Heart left ventricle (tissue), 13 donors: Measurements from ENCODE around the gene SCARB1.

Experiments
- POLR2A ChIP-seq, 2 donors: fragments of 450-650 bp; IDR thresholded peaks; one replicate each; pipeline ENCODE4 v1.6.1; 2017; ENCODE audit warnings: antibody characterized with exemption in 2 of 2, mild to moderate bottlenecking in 2 of 2, moderate library complexity in 2 of 2
- TF ChIP-seq, protein P1 (sequence below), 12 donors: fragments of 200-600 bp; sonication (generic) in 4 of 12; IDR thresholded peaks; one replicate each; pipeline versions ENCODE4 v1.5.0 to v1.8.0; 2018 to 2022; ENCODE audit warnings: antibody characterized with exemption in 12 of 12, mild to moderate bottlenecking in 5 of 12
- donor health status: ischemic (EF 13 %, LVEDD 7.1; RV severe dilation, severe dysfunction).
- donor health status: DM: no; HTN: yes; CAD: no.
- donor health status: DM: no; HTN: no; CAD: no.
- donor health status: ischemic (EF 25% LVEDD 6.9; RV normal size, moderate dysfunction).
- donor health status: ischemic (EF 25% LVEDD 5.7; RV mildly dilated, moderate dysfunction).
- donor health status: ischemic (EF 35%, LVEDD 5.7; RV mildly dilated, moderate dysfunction).
- donor health status: nonischemic (EF 11% LVEDD 7.7; RV severe dilation, severe dysfunction).
- donor health status: DM: yes; HTN: yes; CAD: no.
- donor health status: PGD.
- donor health status: ischemic (EF 29% LVEDD 5.4; RV normal size, mild dysfunction).
- donor health status: nonischemic (EF 23%, LVEDD 6.1; RV moderate dilation, normal function).

- TF ChIP-seq, protein P1, sequence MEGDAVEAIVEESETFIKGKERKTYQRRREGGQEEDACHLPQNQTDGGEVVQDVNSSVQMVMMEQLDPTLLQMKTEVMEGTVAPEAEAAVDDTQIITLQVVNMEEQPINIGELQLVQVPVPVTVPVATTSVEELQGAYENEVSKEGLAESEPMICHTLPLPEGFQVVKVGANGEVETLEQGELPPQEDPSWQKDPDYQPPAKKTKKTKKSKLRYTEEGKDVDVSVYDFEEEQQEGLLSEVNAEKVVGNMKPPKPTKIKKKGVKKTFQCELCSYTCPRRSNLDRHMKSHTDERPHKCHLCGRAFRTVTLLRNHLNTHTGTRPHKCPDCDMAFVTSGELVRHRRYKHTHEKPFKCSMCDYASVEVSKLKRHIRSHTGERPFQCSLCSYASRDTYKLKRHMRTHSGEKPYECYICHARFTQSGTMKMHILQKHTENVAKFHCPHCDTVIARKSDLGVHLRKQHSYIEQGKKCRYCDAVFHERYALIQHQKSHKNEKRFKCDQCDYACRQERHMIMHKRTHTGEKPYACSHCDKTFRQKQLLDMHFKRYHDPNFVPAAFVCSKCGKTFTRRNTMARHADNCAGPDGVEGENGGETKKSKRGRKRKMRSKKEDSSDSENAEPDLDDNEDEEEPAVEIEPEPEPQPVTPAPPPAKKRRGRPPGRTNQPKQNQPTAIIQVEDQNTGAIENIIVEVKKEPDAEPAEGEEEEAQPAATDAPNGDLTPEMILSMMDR (IDR thresholded peaks at IDR 0.05) = no peak
- TF ChIP-seq POLR2A (IDR thresholded peaks at IDR 0.05) = no peak
Measured at GRCh38 chr12:124864326-124864752, 675 bp upstream of the SCARB1 start.
